Endothelial cell of umbilical vein (primary cell): ENCODE data around the gene EDC3. TPM values are rescaled to one million over a fixed set of nuclear protein-coding genes. Genes with fewer than 3 reads are reported as not detected.

Experiments used
- BruUV-seq: library from RNA; stranded (reverse); fragments of 400-500 nt; replicated peaks from 2 replicates; lab custom pipeline; 2021; lab: Mats Ljungman, UMichigan
- CTCF ChIA-PET: fragments of 300-600, 350-600 bp; sonication (Branson Sonifier 250); formaldehyde crosslinking; loops from one replicate; lab custom pipeline; 2021; ENCODE audit warnings: antibody characterized with exemption, inconsistent platforms; lab: Charles Lee
- POLR2A ChIA-PET: fragments of 300-600, 350-600 bp; sonication (Branson Sonifier 250); formaldehyde crosslinking; loops from one replicate; lab custom pipeline; 2021; ENCODE audit warnings: antibody characterized with exemption, inconsistent platforms; lab: Charles Lee
- DNase-seq: peaks from one replicate; pipeline ENCODE4 v3.0.0-alpha.2; 2011; ENCODE audit warnings: low read depth, low spot score
- FAIRE-seq: peaks from 2 replicates; lab custom pipeline; 2011; peaks lifted over from hg19 to GRCh38; lab: Jason Lieb, UNC
- H2AFZ ChIP-seq: 2 replicates; pipeline ENCODE4 v1.6.0; 2012; ENCODE audit warnings: low read depth, low read length, control low read depth, inconsistent platforms
- H3K27ac ChIP-seq: 2 replicates; pipeline ENCODE4 v1.5.1; 2011; ENCODE audit warnings: low read depth, mild to moderate bottlenecking, control low read depth, low read length, moderate library complexity; ENCODE audit not compliant: insufficient read depth
- H3K27me3 ChIP-seq, 2 experiments: 2 replicates each; pipeline versions ENCODE4 v1.6.0 to v1.6.1; 2011; ENCODE audit warnings: low read length in 2 of 2, mixed read lengths in 1 of 2; ENCODE audit not compliant: control insufficient read depth in 2 of 2, insufficient read depth in 2 of 2
- H3K36me3 ChIP-seq, 2 experiments: 2 replicates in 1 of 2; 3 replicates in 1 of 2; pipeline ENCODE4 v1.5.1; 2011; ENCODE audit warnings: low read length in 2 of 2, mild to moderate bottlenecking in 1 of 2, moderate library complexity in 1 of 2; ENCODE audit not compliant: control insufficient read depth in 2 of 2, insufficient read depth in 2 of 2; ENCODE audit errors: extremely low read depth in 1 of 2
- H3K4me1 ChIP-seq: 3 replicates; pipeline ENCODE4 v1.5.1; 2011; ENCODE audit warnings: mild to moderate bottlenecking, low read length; ENCODE audit not compliant: control insufficient read depth, insufficient read depth; ENCODE audit errors: extremely low read depth
- H3K4me2 ChIP-seq: 2 replicates; pipeline ENCODE4 v1.6.1; 2011; ENCODE audit warnings: low read length, control low read depth, mixed read lengths; ENCODE audit not compliant: insufficient read depth
- H3K4me3 ChIP-seq, 3 experiments: fragments of 200-600 bp in 1 of 3; sonication (generic), shearing (Covaris generic) in 1 of 3; replicated peaks in 1 of 3; 2 replicates each; pipeline ENCODE4 v1.5.1; 2011 to 2016; ENCODE audit warnings: control low read depth in 3 of 3, low read length in 3 of 3, mild to moderate bottlenecking in 2 of 3, inconsistent platforms in 1 of 3, low read depth in 1 of 3, moderate library complexity in 1 of 3; ENCODE audit not compliant: insufficient read depth in 1 of 3
- H3K79me2 ChIP-seq: 2 replicates; pipeline ENCODE4 v1.6.0; 2012; ENCODE audit warnings: low read length, inconsistent platforms; ENCODE audit not compliant: control insufficient read depth, insufficient read depth
- H3K9ac ChIP-seq: replicated peaks from 2 replicates; pipeline ENCODE3; 2011; ENCODE audit warnings: low read length, control low read depth; ENCODE audit not compliant: insufficient read depth; ENCODE audit errors: extremely low read depth
- H3K9me1 ChIP-seq: replicated peaks from 3 replicates; pipeline ENCODE4 v1.6.0; 2011; ENCODE audit warnings: mild to moderate bottlenecking, low read length; ENCODE audit not compliant: control insufficient read depth, insufficient read depth; ENCODE audit errors: extremely low read depth
- H3K9me3 ChIP-seq: replicated peaks from 2 replicates; pipeline ENCODE4 v1.5.1; 2012; ENCODE audit warnings: low read length, inconsistent platforms; ENCODE audit not compliant: control insufficient read depth, insufficient read depth
- H4K20me1 ChIP-seq: replicated peaks from 2 replicates; pipeline ENCODE3; 2011; ENCODE audit warnings: mild to moderate bottlenecking, low read length; ENCODE audit not compliant: control insufficient read depth, insufficient read depth; ENCODE audit errors: extremely low read depth
- EZH2 ChIP-seq: IDR thresholded peaks from 2 replicates; pipeline ENCODE4 v1.6.1; 2012; ENCODE audit warnings: borderline replicate concordance, low read depth, mild to moderate bottlenecking, moderate library complexity, low read length, inconsistent platforms; ENCODE audit not compliant: severe bottlenecking
- FOS ChIP-seq: IDR thresholded peaks from 2 replicates; pipeline ENCODE4 v1.6.1; 2011; ENCODE audit warnings: mild to moderate bottlenecking, low read length, moderate library complexity, borderline replicate concordance; ENCODE audit not compliant: insufficient read depth
- GATA2 ChIP-seq: IDR thresholded peaks from 2 replicates; pipeline ENCODE4 v1.7.0; 2011; ENCODE audit warnings: low read depth, mild to moderate bottlenecking, moderate library complexity, mixed read lengths, low read length; ENCODE audit not compliant: insufficient read length, insufficient read depth
- JUN ChIP-seq: IDR thresholded peaks from 2 replicates; pipeline ENCODE4 v1.6.1; 2011; ENCODE audit warnings: borderline replicate concordance, low read depth; ENCODE audit not compliant: insufficient read length, insufficient read depth
- POLR2A ChIP-seq: IDR thresholded peaks from 2 replicates; pipeline ENCODE4 v1.6.1; 2012; ENCODE audit warnings: low read depth, mild to moderate bottlenecking, control low read depth, low read length
- POLR2AphosphoS5 ChIP-seq: IDR thresholded peaks from 2 replicates; pipeline ENCODE4 v1.6.1; 2012; ENCODE audit warnings: low read depth, mild to moderate bottlenecking, control low read depth, low read length, moderate library complexity; ENCODE audit not compliant: insufficient read depth
- dilution Hi-C: fragments of 300-500 bp; cut with MboI; formaldehyde crosslinking; loops from one replicate; pipeline ENCODE4 v1.15.0; 2019; ENCODE audit warnings: low sequenced_read_pairs; ENCODE audit not compliant: extremely low pct_ligation_motif_present
- intact Hi-C: fragments of 100-400 bp; cut with micrococcal nuclease; formaldehyde crosslinking; loops from one replicate; pipeline ENCODE4 v1.10.0; 2022
- polyA plus RNA-seq, 4 experiments: library from polyadenylated mRNA; depleted of rRNA in 3 of 4; stranded (reverse) in 3 of 4; unstranded in 1 of 4; fragments of >200 nt; gene quantifications; 2 replicates each; pipeline versions ENCODE4 v1.2.1 to v1.2.3, GENCODE V29; 2011 to 2012; ENCODE audit warnings: missing spikeins in 1 of 4
- total RNA-seq: library from RNA; stranded (reverse); gene quantifications from 2 replicates; pipeline ENCODE4 v1.2.3, GENCODE V29; 2021
- TF ChIP-seq, protein P1 (sequence below), 2 donors: IDR thresholded peaks; 1 replicate in 1 of 2; 2 replicates in 1 of 2; pipeline ENCODE4 v1.5.1; 2011; ENCODE audit warnings: low read length in 2 of 2, mild to moderate bottlenecking in 2 of 2, moderate library complexity in 2 of 2, control low read depth in 1 of 2, inconsistent platforms in 1 of 2, low read depth in 1 of 2; ENCODE audit not compliant: insufficient read depth in 1 of 2; ENCODE audit errors: extremely low read depth in 1 of 2
- TF ChIP-seq, protein P2 (sequence below): IDR thresholded peaks from 2 replicates; pipeline ENCODE4 v1.6.1; 2011; ENCODE audit not compliant: insufficient read depth, insufficient read length

EDC3 gene
- total and polyA plus RNA-seq, 2 donors (not counting 3 experiments of a cell fraction or from before 2014, with no cell fraction given) = 55.9 to 56.5 TPM

- Histone ChIP-seq H3K9me1 (no peaks in the 10 kb centered on the region), H4K20me1 (no peaks in the 10 kb centered on the region), H3K36me3 (no peaks in the 10 kb centered on the region), H3K4me3 (no peak overlapping the region), H3K27me3 (peaks cover 3 to 8% of the 10 kb centered on the region in 2 experiments), H3K4me1 (no peaks in the 10 kb centered on the region), H3K9me3 (no peaks in the 10 kb centered on the region), H3K9ac (no peak overlapping the region), H3K79me2 (no peaks in the 10 kb centered on the region), H3K4me2 (no peak overlapping the region), H3K27ac (no peak overlapping the region), H2AFZ (no peak overlapping the region)
- CTCF ChIA-PET = interaction anchor here (0.8 to 1.6 kb wide), 2 partner anchors 10 to 33 kb away, joined by 3 to 5 read pairs; partner anchors contain the start of gene CYP1A1
- no peak for FAIRE-seq
- intact Hi-C loops = no loop called here
- no TSS peak for BruUV-seq
- dilution Hi-C loops = no loop called here
- no peak for DNase-seq
- POLR2A ChIA-PET = no interaction called here
- TF ChIP-seq GATA2 (no peak), EZH2 (no peak), POLR2AphosphoS5 (no peak), POLR2A (no peak), JUN (no peak), FOS (no peak)
- TF ChIP-seq, protein P1, sequence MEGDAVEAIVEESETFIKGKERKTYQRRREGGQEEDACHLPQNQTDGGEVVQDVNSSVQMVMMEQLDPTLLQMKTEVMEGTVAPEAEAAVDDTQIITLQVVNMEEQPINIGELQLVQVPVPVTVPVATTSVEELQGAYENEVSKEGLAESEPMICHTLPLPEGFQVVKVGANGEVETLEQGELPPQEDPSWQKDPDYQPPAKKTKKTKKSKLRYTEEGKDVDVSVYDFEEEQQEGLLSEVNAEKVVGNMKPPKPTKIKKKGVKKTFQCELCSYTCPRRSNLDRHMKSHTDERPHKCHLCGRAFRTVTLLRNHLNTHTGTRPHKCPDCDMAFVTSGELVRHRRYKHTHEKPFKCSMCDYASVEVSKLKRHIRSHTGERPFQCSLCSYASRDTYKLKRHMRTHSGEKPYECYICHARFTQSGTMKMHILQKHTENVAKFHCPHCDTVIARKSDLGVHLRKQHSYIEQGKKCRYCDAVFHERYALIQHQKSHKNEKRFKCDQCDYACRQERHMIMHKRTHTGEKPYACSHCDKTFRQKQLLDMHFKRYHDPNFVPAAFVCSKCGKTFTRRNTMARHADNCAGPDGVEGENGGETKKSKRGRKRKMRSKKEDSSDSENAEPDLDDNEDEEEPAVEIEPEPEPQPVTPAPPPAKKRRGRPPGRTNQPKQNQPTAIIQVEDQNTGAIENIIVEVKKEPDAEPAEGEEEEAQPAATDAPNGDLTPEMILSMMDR (IDR thresholded peaks at IDR 0.05; ENCODE audit: extremely low read depth in 1 of 2, insufficient read depth in 1 of 2, low read depth in 1 of 2, low read length in 2 of 2) = no peak
- TF ChIP-seq, protein P2, sequence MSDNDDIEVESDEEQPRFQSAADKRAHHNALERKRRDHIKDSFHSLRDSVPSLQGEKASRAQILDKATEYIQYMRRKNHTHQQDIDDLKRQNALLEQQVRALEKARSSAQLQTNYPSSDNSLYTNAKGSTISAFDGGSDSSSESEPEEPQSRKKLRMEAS = no peak
Measured at GRCh38 chr15:74735305-74735704, 39.5 kb upstream of the EDC3 start.
